HUES64 (cell line): Measurements from ENCODE around the gene LGMN.
A peak's percentile ranks its signal among the peaks of the same experiment; 100 is the strongest.

Experiments used
- H3K27ac ChIP-seq: 2 replicates; pipeline ENCODE4 v1.7.0; 2013; ENCODE audit warnings: low read depth, low read length, inconsistent platforms
- H3K27me3 ChIP-seq: 2 replicates; pipeline ENCODE4 v1.6.1; 2013; ENCODE audit warnings: mild to moderate bottlenecking, low read length; ENCODE audit not compliant: insufficient read depth
- H3K36me3 ChIP-seq: 2 replicates; pipeline ENCODE4 v1.6.1; 2013; ENCODE audit warnings: mild to moderate bottlenecking, low read length; ENCODE audit not compliant: insufficient read depth
- H3K4me1 ChIP-seq: 2 replicates; pipeline ENCODE4 v1.6.1; 2013; ENCODE audit warnings: mild to moderate bottlenecking, low read length, moderate library complexity; ENCODE audit not compliant: insufficient read depth
- H3K4me3 ChIP-seq: 2 replicates; pipeline ENCODE4 v1.5.1; 2013; ENCODE audit warnings: mild to moderate bottlenecking, low read length, moderate library complexity
- H3K9ac ChIP-seq: 2 replicates; pipeline ENCODE4 v1.6.1; 2013; ENCODE audit warnings: mild to moderate bottlenecking, low read depth, low read length
- H3K9me3 ChIP-seq: 2 replicates; pipeline ENCODE4 v1.6.1; 2013; ENCODE audit warnings: low read depth, low read length; ENCODE audit not compliant: insufficient read depth
- WGBS: fragments of 150-250, 120-280 bp; methylation state at CpG from one replicate; pipeline ENCODE4 v1.1.7; 2013; ENCODE audit warnings: missing lambda C conversion rate; 5-methylcytosine and 5-hydroxymethylcytosine counted together

The LGMN gene

GRCh38 chr14:92692822-92693226 is 55.6 kb downstream of the LGMN start:
- no peaks in the 10 kb centered on the region for H3K4me1 ChIP-seq
- no peak overlapping the region for H3K4me3 ChIP-seq
- 90% methylated on average over 2 of the region's 2 CpGs for WGBS
- no peak overlapping the region for H3K9ac ChIP-seq
- peaks cover 15% of the 10 kb centered on the region for H3K27me3 ChIP-seq
- H3K9me3 ChIP-seq, result no peaks in the 10 kb centered on the region
- H3K36me3 ChIP-seq, result no peaks in the 10 kb centered on the region
- no peak overlapping the region for H3K27ac ChIP-seq

GRCh38 chr14:92690171-92691011 is 58.0 kb downstream of the LGMN start:
- H3K36me3 ChIP-seq, result no peaks in the 10 kb centered on the region
- H3K27ac ChIP-seq, result no peak overlapping the region
- no peaks in the 10 kb centered on the region for H3K9me3 ChIP-seq
- H3K27me3 ChIP-seq, result peaks cover 30% of the 10 kb centered on the region
- 89% methylated on average over 13 of the region's 13 CpGs for WGBS
- no peaks in the 10 kb centered on the region for H3K4me1 ChIP-seq
- no peak overlapping the region for H3K4me3 ChIP-seq
- H3K9ac ChIP-seq, result no peak overlapping the region

GRCh38 chr14:92688434-92689375 is 59.7 kb downstream of the LGMN start:
- peak overlapping the region; percentile 55 for H3K4me3 ChIP-seq
- H3K9me3 ChIP-seq, result no peaks in the 10 kb centered on the region
- peaks cover 30% of the 10 kb centered on the region for H3K27me3 ChIP-seq
- no peak overlapping the region for H3K9ac ChIP-seq
- 83% methylated on average over 29 of the region's 30 CpGs for WGBS
- no peaks in the 10 kb centered on the region for H3K4me1 ChIP-seq
- H3K27ac ChIP-seq, result no peak overlapping the region
- no peaks in the 10 kb centered on the region for H3K36me3 ChIP-seq

GRCh38 chr14:92687681-92688433 is 60.6 kb downstream of the LGMN start:
- Histone ChIP-seq H3K9ac (no peak overlapping the region; the same call in 1 of the 2 replicates), H3K36me3 (no peaks in the 10 kb centered on the region), H3K4me1 (no peaks in the 10 kb centered on the region), H3K27ac (no peak overlapping the region), H3K4me3 (peak overlapping the region; percentile 55), H3K9me3 (no peaks in the 10 kb centered on the region), H3K27me3 (peaks cover 30% of the 10 kb centered on the region)
- 7% methylated on average over 80 of the region's 80 CpGs for WGBS

DNA sequence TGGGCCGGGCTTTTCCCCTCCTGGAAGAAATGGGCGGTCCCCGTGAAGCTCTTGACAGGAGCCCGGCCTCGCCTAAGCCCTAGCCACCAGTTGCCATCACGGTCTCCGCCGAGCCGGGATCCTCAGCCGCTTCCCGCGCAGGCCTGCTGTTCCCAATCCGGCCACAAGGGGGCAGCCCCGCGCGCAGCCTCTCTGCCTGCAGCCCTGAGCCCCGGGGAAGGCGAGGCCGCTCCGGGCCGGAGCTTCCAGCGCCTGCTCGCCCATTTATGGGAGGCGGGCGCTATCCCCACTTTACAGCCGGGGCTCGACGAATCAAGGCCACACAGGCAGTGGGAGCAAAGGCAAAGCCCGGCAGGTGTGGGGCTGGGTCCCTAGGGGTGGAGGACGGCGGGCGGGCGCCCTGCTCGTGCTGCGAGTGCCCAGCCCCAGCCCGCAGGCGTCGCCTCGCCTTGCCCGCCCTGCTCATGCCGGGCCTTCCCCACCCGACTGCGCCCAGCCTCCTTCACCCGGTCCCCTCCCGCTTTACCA is 61.5 kb downstream of the LGMN start:
- WGBS, result 2% methylated on average over 45 of the region's 45 CpGs
- Histone ChIP-seq H3K4me3 (peak overlapping the region; percentile 55), H3K4me1 (no peaks in the 10 kb centered on the region), H3K27me3 (peaks cover 30% of the 10 kb centered on the region), H3K9ac (no peak overlapping the region), H3K36me3 (no peaks in the 10 kb centered on the region), H3K9me3 (no peaks in the 10 kb centered on the region), H3K27ac (no peak overlapping the region)

- Histone ChIP-seq H3K9ac (no peak overlapping the region), H3K27ac (no peak overlapping the region), H3K27me3 (peaks cover 30% of the 10 kb centered on the region), H3K4me3 (peak overlapping the region; percentile 55), H3K4me1 (no peaks in the 10 kb centered on the region), H3K36me3 (no peaks in the 10 kb centered on the region), H3K9me3 (no peaks in the 10 kb centered on the region)
- 80% methylated on average over 8 of the region's 9 CpGs for WGBS
These were observed 62.0 kb downstream of the LGMN start for GRCh38 chr14:92686411-92686899.

DNA sequence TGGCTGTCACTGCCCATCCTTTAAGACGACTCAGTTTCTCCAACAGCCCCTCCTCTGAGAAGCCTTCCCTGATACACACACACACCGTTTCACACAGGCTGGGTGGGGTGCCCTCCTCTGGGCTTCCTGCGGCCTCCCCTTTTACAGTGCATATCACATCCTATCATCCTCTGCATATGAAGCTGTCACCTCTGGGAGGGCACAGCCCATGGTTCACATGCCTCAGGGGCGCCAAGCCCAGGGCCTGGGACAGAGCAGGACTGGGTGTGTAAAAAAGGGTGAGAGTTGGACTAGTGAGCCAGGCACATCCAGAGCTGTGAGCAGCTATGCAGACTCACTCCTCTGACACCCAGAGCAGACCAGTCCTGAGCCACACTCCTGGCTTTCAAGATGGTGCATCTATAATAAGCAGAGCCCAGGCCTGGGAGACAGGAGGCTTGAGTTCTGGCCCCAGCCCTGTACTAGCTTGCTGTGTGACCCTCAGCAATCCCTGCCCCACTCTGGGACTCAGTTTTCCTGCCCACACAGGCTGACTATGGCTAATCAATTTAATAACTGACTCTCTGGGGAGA is 62.6 kb downstream of the LGMN start:
- Histone ChIP-seq H3K4me1 (no peaks in the 10 kb centered on the region), H3K27me3 (peaks cover 30% of the 10 kb centered on the region), H3K27ac (no peak overlapping the region), H3K9me3 (no peaks in the 10 kb centered on the region), H3K36me3 (no peaks in the 10 kb centered on the region), H3K9ac (no peak overlapping the region), H3K4me3 (no peak overlapping the region)
- 89% methylated on average over 4 of the region's 4 CpGs for WGBS

DNA sequence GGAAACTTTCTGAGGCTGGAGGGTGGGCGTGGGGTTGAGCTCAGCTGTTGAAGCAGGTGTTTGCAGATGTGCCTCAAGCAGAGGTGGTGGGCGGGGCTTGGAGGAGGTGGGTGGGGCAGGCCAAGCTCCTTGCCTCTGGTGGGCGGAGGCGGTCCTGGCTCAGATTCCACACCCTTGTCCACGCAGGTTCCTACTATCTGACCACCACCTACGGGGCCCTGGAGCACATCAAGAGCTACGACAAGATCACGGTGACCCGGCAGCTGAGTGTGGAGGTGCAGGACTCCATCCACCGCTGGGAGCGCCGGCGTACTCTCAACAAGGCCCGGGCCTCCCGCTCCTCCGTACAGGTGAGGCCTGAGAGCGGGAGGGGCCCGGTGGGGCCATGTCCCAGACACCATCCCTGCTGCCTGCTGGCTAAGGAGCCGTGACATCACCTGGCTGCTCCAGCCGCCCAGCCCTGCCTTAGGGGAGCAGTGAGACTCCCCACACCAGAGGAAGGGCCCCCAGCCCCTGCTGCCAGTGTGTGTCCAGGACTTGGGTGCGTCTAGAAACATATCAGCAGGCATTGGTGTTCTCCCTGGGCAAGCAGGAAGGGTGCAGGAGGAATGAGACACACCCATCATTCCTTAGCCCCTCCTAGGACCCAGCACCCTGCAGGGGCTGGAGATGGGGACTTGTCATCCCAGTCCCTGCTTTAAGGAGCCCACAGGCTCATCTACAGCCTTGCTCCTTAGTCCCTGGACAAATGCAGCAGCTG is 63.4 kb downstream of the LGMN start:
- Histone ChIP-seq H3K9me3 (no peaks in the 10 kb centered on the region), H3K27ac (no peak overlapping the region), H3K4me1 (no peaks in the 10 kb centered on the region), H3K36me3 (no peaks in the 10 kb centered on the region), H3K9ac (no peak overlapping the region), H3K4me3 (no peak overlapping the region), H3K27me3 (peaks cover 30% of the 10 kb centered on the region)
- WGBS, result 87% methylated on average over 21 of the region's 21 CpGs

DNA sequence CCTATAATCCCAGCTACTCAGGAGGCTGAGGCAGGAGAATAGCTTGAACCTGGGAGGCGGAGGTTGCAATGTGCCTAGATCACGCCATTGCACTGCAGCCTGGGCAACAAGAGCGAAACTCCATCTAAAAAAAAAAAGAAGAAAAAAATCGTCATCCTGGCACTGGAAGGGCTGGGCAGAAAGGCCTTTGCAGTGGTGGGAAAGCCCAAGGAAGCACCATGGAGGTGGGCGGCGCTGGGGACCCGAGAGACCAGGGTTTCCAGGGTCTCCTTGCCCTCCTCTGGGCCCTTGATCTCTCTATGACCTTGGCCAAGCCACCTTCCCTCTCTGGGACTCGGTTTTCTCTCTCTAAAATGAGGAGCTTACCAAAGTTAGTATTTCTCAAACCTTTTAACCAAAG is 65.4 kb downstream of the LGMN start:
- WGBS, result 92% methylated on average over 8 of the region's 8 CpGs
- Histone ChIP-seq H3K9ac (no peak overlapping the region), H3K27ac (no peak overlapping the region), H3K4me1 (no peaks in the 10 kb centered on the region), H3K4me3 (no peak overlapping the region), H3K36me3 (no peaks in the 10 kb centered on the region), H3K27me3 (peaks cover 17% of the 10 kb centered on the region), H3K9me3 (no peaks in the 10 kb centered on the region)
